ENCODE measurements around the gene COG1. TPM values are rescaled to one million over a fixed set of nuclear protein-coding genes. Genes with fewer than 3 reads are reported as not detected.

Gene COG1
- polyA plus RNA-seq, 1 of the 3 experiments (the other 2 are of a cell fraction), result 52.8 TPM

- 83% methylated on average over 8 of the region's 8 CpGs for WGBS (ENCODE audit: low lambda C conversion rate)
- POLR2A ChIA-PET, result interaction anchor here (0.9 to 1.8 kb wide), 2 partner anchors 8 to 180 kb away, joined by 3 to 6 read pairs; partner anchors contain the start of gene SSTR2
- Histone ChIP-seq H3K27me3 (ENCODE audit: insufficient read depth) (no peaks in the 10 kb centered on the region), H3K4me1 (ENCODE audit: control insufficient read depth in 1 of 2, insufficient read depth in 2 of 2, low read depth in 1 of 2, low read length in 1 of 2) (peaks cover 6 to 22% of the 10 kb centered on the region in 2 experiments; a peak in 1 of 4 replicates), H3K9me2 (no peaks in the 10 kb centered on the region), H3F3A (replicated peaks; ENCODE audit: insufficient read depth) (no peaks in the 10 kb centered on the region), H3K36me3 (replicated peaks in 1 of 2; ENCODE audit: control insufficient read depth in 1 of 2, insufficient read depth in 2 of 2, low read length in 1 of 2) (no peaks in the 10 kb centered on the region), H2AFZ (ENCODE audit: low read depth) (no peak overlapping the region), H3K79me2 (ENCODE audit: insufficient read depth) (no peaks in the 10 kb centered on the region), H3K9ac (no peak overlapping the region), H3K27ac (ENCODE audit: low read depth in 2 of 2, low read length in 1 of 2) (no peak overlapping the region), H4K20me1 (ENCODE audit: insufficient read depth) (no peaks in the 10 kb centered on the region), H3K4me3 (ENCODE audit: low read depth in 2 of 2, low read length in 1 of 2) (no peak overlapping the region), H3K9me3 (no peaks in the 10 kb centered on the region), H3K4me2 (no peak overlapping the region)
- CTCF ChIA-PET, result interaction anchor here (0.6 to 7.1 kb wide), 63 partner anchors 8 to 1003 kb away, joined by 3 to 104 read pairs (median 5); partner anchors contain the start of genes SLC39A11 and SSTR2
- TF ChIP-seq MEF2A (IDR thresholded peaks at IDR 0.05; ENCODE audit: borderline replicate concordance, low read depth) (no peak), GATA2 (CRISPR knock-in tag; IDR thresholded peaks at IDR 0.05) (no peak), EZH2phosphoT487 (IDR thresholded peaks at IDR 0.05; ENCODE audit: borderline replicate concordance, low read depth) (no peak), NFIC (IDR thresholded peaks at IDR 0.05; ENCODE audit: borderline replicate concordance) (no peak), JUND (IDR thresholded peaks at IDR 0.05) (no peak), IRF3 (IDR thresholded peaks at IDR 0.05; ENCODE audit: low read depth, low read length) (no peak), NRF1 (IDR thresholded peaks at IDR 0.05; ENCODE audit: low read depth, low read length) (no peak), RCOR1 (IDR thresholded peaks at IDR 0.05; ENCODE audit: low read length) (no peak), TEAD4 (IDR thresholded peaks at IDR 0.05; ENCODE audit: borderline replicate concordance, insufficient read depth) (no peak)
- peak; percentile 41 for DNase-seq
Observed at GRCh38 chr17:73156887-73157520, 35.9 kb upstream of the COG1 start.

DNA sequence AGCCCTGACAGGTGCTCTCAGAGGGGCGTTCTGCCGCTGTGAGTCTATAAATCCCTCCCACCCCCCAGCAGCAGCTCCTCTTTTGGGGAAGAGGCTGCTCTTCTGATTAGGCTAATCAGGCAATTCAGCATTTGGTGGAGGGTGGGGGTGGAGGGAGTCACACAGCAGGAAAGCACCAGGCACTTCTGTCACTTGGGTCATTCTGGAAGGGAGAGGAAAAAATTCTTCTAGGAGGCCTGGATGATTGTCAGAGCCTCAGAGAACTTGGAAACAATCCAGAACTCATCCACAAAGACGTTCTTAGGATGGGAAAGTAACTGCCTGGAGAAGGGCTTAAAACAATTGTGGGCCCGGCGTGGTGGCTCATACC, 35.3 kb upstream of the COG1 start:
- Histone ChIP-seq H3K79me2 (ENCODE audit: insufficient read depth) (no peaks in the 10 kb centered on the region), H3K27me3 (ENCODE audit: insufficient read depth) (no peaks in the 10 kb centered on the region), H3K27ac (ENCODE audit: low read depth in 2 of 2, low read length in 1 of 2) (no peak overlapping the region), H3F3A (replicated peaks; ENCODE audit: insufficient read depth) (no peaks in the 10 kb centered on the region), H3K9me3 (no peaks in the 10 kb centered on the region), H3K9me2 (no peaks in the 10 kb centered on the region), H3K4me3 (ENCODE audit: low read depth in 2 of 2, low read length in 1 of 2) (no peak overlapping the region), H3K4me1 (ENCODE audit: control insufficient read depth in 1 of 2, insufficient read depth in 2 of 2, low read depth in 1 of 2, low read length in 1 of 2) (peaks cover 6 to 22% of the 10 kb centered on the region in 2 experiments; a peak in 1 of 4 replicates), H3K36me3 (replicated peaks in 1 of 2; ENCODE audit: control insufficient read depth in 1 of 2, insufficient read depth in 2 of 2, low read length in 1 of 2) (no peaks in the 10 kb centered on the region), H3K9ac (no peak overlapping the region), H3K4me2 (no peak overlapping the region), H4K20me1 (ENCODE audit: insufficient read depth) (no peaks in the 10 kb centered on the region), H2AFZ (ENCODE audit: low read depth) (no peak overlapping the region)
- ChIA-PET POLR2A (no interaction called here), CTCF (interaction anchor here (0.6 to 7.1 kb wide), 20 partner anchors 10 to 1004 kb away, joined by 3 to 104 read pairs (median 8); no protein-coding TSS in a partner anchor)
- no peak for TF ChIP-seq IRF3 (IDR thresholded peaks at IDR 0.05; ENCODE audit: low read depth, low read length)
- TF ChIP-seq FOXM1 (IDR thresholded peaks at IDR 0.05; ENCODE audit: low read depth), result no peak
- no peak for TF ChIP-seq JUND (IDR thresholded peaks at IDR 0.05)
- no peak for TF ChIP-seq TAF1 (IDR thresholded peaks at IDR 0.05; ENCODE audit: borderline replicate concordance, low read depth, low read length)
- TF ChIP-seq FOXJ3 (CRISPR knock-in tag; IDR thresholded peaks at IDR 0.05), result no peak
- TF ChIP-seq, protein P1, sequence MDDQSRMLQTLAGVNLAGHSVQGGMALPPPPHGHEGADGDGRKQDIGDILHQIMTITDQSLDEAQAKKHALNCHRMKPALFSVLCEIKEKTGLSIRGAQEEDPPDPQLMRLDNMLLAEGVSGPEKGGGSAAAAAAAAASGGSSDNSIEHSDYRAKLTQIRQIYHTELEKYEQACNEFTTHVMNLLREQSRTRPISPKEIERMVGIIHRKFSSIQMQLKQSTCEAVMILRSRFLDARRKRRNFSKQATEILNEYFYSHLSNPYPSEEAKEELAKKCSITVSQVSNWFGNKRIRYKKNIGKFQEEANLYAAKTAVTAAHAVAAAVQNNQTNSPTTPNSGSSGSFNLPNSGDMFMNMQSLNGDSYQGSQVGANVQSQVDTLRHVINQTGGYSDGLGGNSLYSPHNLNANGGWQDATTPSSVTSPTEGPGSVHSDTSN (IDR thresholded peaks at IDR 0.05), result no peak
- TF ChIP-seq, protein P2, sequence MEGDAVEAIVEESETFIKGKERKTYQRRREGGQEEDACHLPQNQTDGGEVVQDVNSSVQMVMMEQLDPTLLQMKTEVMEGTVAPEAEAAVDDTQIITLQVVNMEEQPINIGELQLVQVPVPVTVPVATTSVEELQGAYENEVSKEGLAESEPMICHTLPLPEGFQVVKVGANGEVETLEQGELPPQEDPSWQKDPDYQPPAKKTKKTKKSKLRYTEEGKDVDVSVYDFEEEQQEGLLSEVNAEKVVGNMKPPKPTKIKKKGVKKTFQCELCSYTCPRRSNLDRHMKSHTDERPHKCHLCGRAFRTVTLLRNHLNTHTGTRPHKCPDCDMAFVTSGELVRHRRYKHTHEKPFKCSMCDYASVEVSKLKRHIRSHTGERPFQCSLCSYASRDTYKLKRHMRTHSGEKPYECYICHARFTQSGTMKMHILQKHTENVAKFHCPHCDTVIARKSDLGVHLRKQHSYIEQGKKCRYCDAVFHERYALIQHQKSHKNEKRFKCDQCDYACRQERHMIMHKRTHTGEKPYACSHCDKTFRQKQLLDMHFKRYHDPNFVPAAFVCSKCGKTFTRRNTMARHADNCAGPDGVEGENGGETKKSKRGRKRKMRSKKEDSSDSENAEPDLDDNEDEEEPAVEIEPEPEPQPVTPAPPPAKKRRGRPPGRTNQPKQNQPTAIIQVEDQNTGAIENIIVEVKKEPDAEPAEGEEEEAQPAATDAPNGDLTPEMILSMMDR (IDR thresholded peaks at IDR 0.05), result no peak
- no peak for TF ChIP-seq RAD21 (IDR thresholded peaks at IDR 0.05; ENCODE audit: low read length)
- no peak for TF ChIP-seq GABPA (IDR thresholded peaks at IDR 0.05; ENCODE audit: low read depth)
- no peak for TF ChIP-seq MXI1 (IDR thresholded peaks at IDR 0.05; ENCODE audit: low read depth, low read length)
- TF ChIP-seq EZH2phosphoT487 (IDR thresholded peaks at IDR 0.05; ENCODE audit: borderline replicate concordance, low read depth), result no peak
- peak; percentile 37 for DNase-seq
- 84% methylated on average over 5 of the region's 5 CpGs for WGBS (ENCODE audit: low lambda C conversion rate)
